Vagina (tissue), 2 donors: Measurements from ENCODE around the gene NXF1. TPM values are rescaled to one million over a fixed set of nuclear protein-coding genes. Genes with fewer than 3 reads are reported as not detected.
A peak's percentile ranks its signal among the peaks of the same experiment; 100 is the strongest.
"Not testable (repeated sequence)": the region's sequence is repeated elsewhere in the genome, so short reads cannot be mapped to it uniquely, and the experiment has no call there.

Source experiments
- DNase-seq, 2 donors: peaks; one replicate each; pipeline ENCODE4 v3.0.0-alpha.2; 2017; ENCODE audit errors: extremely low spot score in 2 of 2
- H3K27ac ChIP-seq: fragments of 200-600 bp; sonication (generic); one replicate; pipeline ENCODE4 v1.5.1; 2019
- H3K27me3 ChIP-seq: fragments of 200-600 bp; sonication (generic); one replicate; pipeline ENCODE4 v1.5.1; 2019
- H3K36me3 ChIP-seq, 2 donors: fragments of 200-600 bp; sonication (generic); one replicate each; pipeline ENCODE4 v1.5.1; 2017 to 2019
- H3K4me1 ChIP-seq: fragments of 200-600 bp; sonication (generic); one replicate; pipeline ENCODE4 v1.5.1; 2019
- H3K4me3 ChIP-seq, 2 donors: fragments of 200-600 bp; sonication (generic); 1 replicate in 1 of 2; 2 replicates in 1 of 2; pipeline ENCODE4 v1.5.1; 2016 to 2019
- H3K9me3 ChIP-seq: fragments of 200-600 bp; sonication (generic); one replicate; pipeline ENCODE4 v1.5.1; 2019
- CTCF ChIP-seq, 3 experiments: fragments of 450-650 bp in 2 of 3; fragments of 200-600 bp in 1 of 3; sonication (generic) in 1 of 3; IDR thresholded peaks; one replicate each; pipeline ENCODE4 v1.5.1; 2017 to 2019; ENCODE audit warnings: antibody characterized with exemption in 3 of 3, mild to moderate bottlenecking in 2 of 3, moderate library complexity in 2 of 3
- POLR2A ChIP-seq, 2 donors: fragments of 450-650 bp; IDR thresholded peaks; one replicate each; pipeline ENCODE4 v1.6.1; 2017; ENCODE audit warnings: antibody characterized with exemption in 2 of 2, mild to moderate bottlenecking in 2 of 2, moderate library complexity in 2 of 2
- POLR2AphosphoS5 ChIP-seq, 2 donors: sonication (generic); formaldehyde crosslinking; IDR thresholded peaks; one replicate each; pipeline ENCODE4 v1.9.0; 2017; ENCODE audit warnings: antibody characterized with exemption in 2 of 2, mild to moderate bottlenecking in 2 of 2, low read depth in 1 of 2; ENCODE audit not compliant: insufficient read depth in 1 of 2
- intact Hi-C: fragments of 100-400 bp; cut with DNase I; formaldehyde crosslinking; loops from one replicate; pipeline ENCODE4 v1.15.1; 2023
- total RNA-seq: library from RNA; depleted of rRNA; stranded (reverse); fragments of >200 nt; gene quantifications from one replicate; pipeline ENCODE4 v1.2.3, GENCODE V29; 2016

Gene NXF1
- total RNA-seq, 1 donor from 2014 or later: 64.1 TPM

GRCh38 chr11:62830904-62831519, 25.8 kb upstream of the NXF1 start:
- peak overlapping the region; percentile 96 to 99 for H3K4me3 ChIP-seq
- DNase-seq: no peak
- no peaks in the 10 kb centered on the region for H3K9me3 ChIP-seq
- H3K27me3 ChIP-seq: no peaks in the 10 kb centered on the region
- peak overlapping the region; percentile 94 for H3K27ac ChIP-seq
- TF ChIP-seq POLR2AphosphoS5 (IDR thresholded peaks at IDR 0.05; ENCODE audit: insufficient read depth in 1 of 2, low read depth in 1 of 2) (peak in 1 of 2 donors; percentile 45), CTCF (IDR thresholded peaks at IDR 0.05) (no peak), POLR2A (IDR thresholded peaks at IDR 0.05) (peak in 1 of 2 donors; percentile 48)
- peaks cover 0 to 29% of the 10 kb centered on the region in 2 donors for H3K36me3 ChIP-seq
- H3K4me1 ChIP-seq: peaks cover 55% of the 10 kb centered on the region
- intact Hi-C loops: loop anchor here (10.0 kb wide), 1 partner anchor 46 kb away; the partner anchor contains the start of gene TMEM179B

- H3K27me3 ChIP-seq, DNase-seq, H3K4me3 ChIP-seq, intact Hi-C loops, H3K9me3 ChIP-seq, H3K27ac ChIP-seq: not testable (repeated sequence)
- Histone ChIP-seq H3K36me3 (peaks cover 0 to 44% of the 10 kb centered on the region in 2 donors), H3K4me1 (peaks cover 41% of the 10 kb centered on the region)
Measured at GRCh38 chr11:62828130-62828529, 22.9 kb upstream of the NXF1 start.

DNA sequence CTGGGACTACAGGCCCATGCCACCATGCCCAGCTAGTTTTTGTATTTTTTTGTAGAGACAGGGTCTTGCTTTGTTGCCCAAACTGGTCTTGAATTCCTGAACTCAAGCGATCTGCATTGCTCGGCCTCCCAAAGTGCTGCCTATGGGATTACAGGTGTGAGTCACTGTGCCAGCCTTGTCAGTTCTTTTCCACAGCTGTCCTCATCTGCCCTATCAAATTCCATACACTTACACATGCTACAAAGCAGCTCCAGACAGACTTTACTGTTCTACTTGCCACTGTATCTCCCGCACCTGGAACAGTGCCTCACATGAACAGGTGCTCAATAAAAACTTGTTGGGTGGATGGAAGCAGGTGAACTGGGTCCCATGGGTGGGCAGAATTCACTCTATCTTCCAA, 18.4 kb upstream of the NXF1 start:
- Histone ChIP-seq H3K9me3 (no peaks in the 10 kb centered on the region), H3K36me3 (peaks cover 0 to 84% of the 10 kb centered on the region in 2 donors), H3K4me3 (no peak overlapping the region), H3K4me1 (peaks cover 9% of the 10 kb centered on the region), H3K27ac (no peak overlapping the region), H3K27me3 (no peaks in the 10 kb centered on the region)
- DNase-seq: no peak
- intact Hi-C loops: no loop called here
- no peak for TF ChIP-seq CTCF (IDR thresholded peaks at IDR 0.05)
- no peak for TF ChIP-seq POLR2A (IDR thresholded peaks at IDR 0.05)
- TF ChIP-seq POLR2AphosphoS5 (IDR thresholded peaks at IDR 0.05; ENCODE audit: insufficient read depth in 1 of 2, low read depth in 1 of 2): no peak

DNA sequence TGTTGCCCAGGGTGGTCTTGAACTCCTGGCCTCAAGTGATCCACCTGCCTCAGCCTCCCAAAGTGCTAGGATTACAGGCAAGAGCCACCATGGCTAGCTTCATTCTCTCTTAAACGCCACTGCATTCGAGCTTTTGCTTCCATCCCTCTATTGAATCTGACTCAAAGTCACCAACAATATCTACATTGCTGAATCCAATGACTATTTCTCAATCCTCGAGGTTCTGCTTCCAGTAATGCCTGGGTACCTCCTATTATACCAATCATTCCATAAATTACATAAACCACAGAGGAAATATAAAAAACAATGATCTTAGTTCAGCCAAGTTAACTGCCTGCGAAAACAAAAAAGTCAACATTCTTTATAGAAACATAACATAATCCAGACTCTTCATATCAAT, 11.9 kb upstream of the NXF1 start:
- H3K27ac ChIP-seq: no peak overlapping the region
- DNase-seq: no peak
- no peak for TF ChIP-seq POLR2AphosphoS5 (IDR thresholded peaks at IDR 0.05; ENCODE audit: insufficient read depth in 1 of 2, low read depth in 1 of 2)
- TF ChIP-seq POLR2A (IDR thresholded peaks at IDR 0.05): no peak
- no peak for TF ChIP-seq CTCF (IDR thresholded peaks at IDR 0.05)
- H3K36me3 ChIP-seq: peaks cover 0 to 44% of the 10 kb centered on the region in 2 donors
- no peaks in the 10 kb centered on the region for H3K9me3 ChIP-seq
- no peak overlapping the region for H3K4me3 ChIP-seq
- intact Hi-C loops: no loop called here
- H3K27me3 ChIP-seq: no peaks in the 10 kb centered on the region
- no peaks in the 10 kb centered on the region for H3K4me1 ChIP-seq

- no peak overlapping the region for H3K27ac ChIP-seq
- no peak for DNase-seq
- H3K9me3 ChIP-seq: no peaks in the 10 kb centered on the region
- intact Hi-C loops: no loop called here
- no peaks in the 10 kb centered on the region for H3K27me3 ChIP-seq
- no peak for TF ChIP-seq CTCF (IDR thresholded peaks at IDR 0.05)
- TF ChIP-seq POLR2AphosphoS5 (IDR thresholded peaks at IDR 0.05; ENCODE audit: insufficient read depth in 1 of 2, low read depth in 1 of 2): no peak
- TF ChIP-seq POLR2A (IDR thresholded peaks at IDR 0.05): no peak
- H3K36me3 ChIP-seq: peaks cover 0 to 38% of the 10 kb centered on the region in 2 donors
- no peak overlapping the region for H3K4me3 ChIP-seq
- no peaks in the 10 kb centered on the region for H3K4me1 ChIP-seq
Measured at GRCh38 chr11:62816557-62816956, 11.3 kb upstream of the NXF1 start.
